Esophagus muscularis mucosa (tissue), 3 donors: ENCODE data around the gene FSIP2.

Experiments used
- CTCF ChIP-seq, 3 experiments: fragments of 200-600 bp in 2 of 3; fragments of 450-650 bp in 1 of 3; sonication (generic) in 2 of 3; IDR thresholded peaks; one replicate each; pipeline ENCODE4 v1.5.1; 2017 to 2019; ENCODE audit warnings: antibody characterized with exemption in 3 of 3, mild to moderate bottlenecking in 2 of 3, moderate library complexity in 1 of 3
- POLR2A ChIP-seq: fragments of 450-650 bp; IDR thresholded peaks from one replicate; pipeline ENCODE4 v1.6.1; 2017; ENCODE audit warnings: antibody characterized with exemption, moderate library complexity, mild to moderate bottlenecking, low read depth

- TF ChIP-seq CTCF (IDR thresholded peaks at IDR 0.05) = no peak
- TF ChIP-seq POLR2A = no peak
These were observed 137.6 kb downstream of the FSIP2 start for GRCh38 chr2:185876234-185876633.
